ENCODE measurements around the gene PAPOLA. TPM values are rescaled to one million over a fixed set of nuclear protein-coding genes. Genes with fewer than 3 reads are reported as not detected.

The PAPOLA gene
- total and polyA plus RNA-seq, 4 donors, result 62.2 to 285 (median 96.2) TPM

- 64 to 74% methylated on average over 3 of the region's 3 CpGs for WGBS, 2 donors
- H3K9ac ChIP-seq (ENCODE audit: insufficient read depth in 1 of 2, low read length in 2 of 2), result no peak overlapping the region
- no peak overlapping the region for H3K4me3 ChIP-seq
- H3K27ac ChIP-seq (ENCODE audit: low read depth in 1 of 2, low read length in 1 of 2), result no peak overlapping the region
- ATAC-seq (ENCODE audit: insufficient read depth, low FRiP score) (no peak), DNase-seq (no peak)
- H3K4me1 ChIP-seq (ENCODE audit: control insufficient read depth in 5 of 5, insufficient read depth in 5 of 5, low read length in 5 of 5), result peaks cover 5 to 26% (median 7%) of the 10 kb centered on the region in 5 donors
- no peaks in the 10 kb centered on the region for H3K9me3 ChIP-seq (ENCODE audit: control insufficient read depth in 4 of 4, insufficient read depth in 3 of 4, low read length in 3 of 4)
- H3K27me3 ChIP-seq (ENCODE audit: control insufficient read depth in 3 of 3, insufficient read depth in 3 of 3, low read length in 2 of 3), result no peaks in the 10 kb centered on the region
- no peaks in the 10 kb centered on the region for H3K36me3 ChIP-seq (ENCODE audit: control insufficient read depth in 4 of 4, insufficient read depth in 4 of 4, low read length in 4 of 4)
- TF ChIP-seq CTCF (IDR thresholded peaks at IDR 0.05; ENCODE audit: control extremely low read depth, extremely low read depth), result no peak
These were observed 12.5 kb downstream of the PAPOLA start for GRCh38 chr14:96514694-96515093.

GRCh38 chr14:96515731-96516130 is 13.5 kb downstream of the PAPOLA start:
- no peaks in the 10 kb centered on the region for H3K27me3 ChIP-seq (ENCODE audit: control insufficient read depth in 3 of 3, insufficient read depth in 3 of 3, low read length in 2 of 3)
- 87 to 97% methylated on average over 1 of the region's 1 CpG for WGBS, 2 donors
- peaks cover 5 to 26% (median 7%) of the 10 kb centered on the region in 5 donors for H3K4me1 ChIP-seq (ENCODE audit: control insufficient read depth in 5 of 5, insufficient read depth in 5 of 5, low read length in 5 of 5)
- no peak overlapping the region for H3K9ac ChIP-seq (ENCODE audit: insufficient read depth in 1 of 2, low read length in 2 of 2)
- TF ChIP-seq CTCF (IDR thresholded peaks at IDR 0.05; ENCODE audit: control extremely low read depth, extremely low read depth), result no peak
- no peak overlapping the region for H3K27ac ChIP-seq (ENCODE audit: low read depth in 1 of 2, low read length in 1 of 2)
- no peak for ATAC-seq (ENCODE audit: insufficient read depth, low FRiP score)
- no peak overlapping the region for H3K4me3 ChIP-seq
- no peaks in the 10 kb centered on the region for H3K9me3 ChIP-seq (ENCODE audit: control insufficient read depth in 4 of 4, insufficient read depth in 3 of 4, low read length in 3 of 4)
- no peak for DNase-seq
- H3K36me3 ChIP-seq (ENCODE audit: control insufficient read depth in 4 of 4, insufficient read depth in 4 of 4, low read length in 4 of 4), result no peaks in the 10 kb centered on the region

GRCh38 chr14:96516351-96516750 is 14.2 kb downstream of the PAPOLA start:
- DNase-seq (no peak), ATAC-seq (ENCODE audit: insufficient read depth, low FRiP score) (no peak)
- Histone ChIP-seq H3K27me3 (ENCODE audit: control insufficient read depth in 3 of 3, insufficient read depth in 3 of 3, low read length in 2 of 3) (no peaks in the 10 kb centered on the region), H3K36me3 (ENCODE audit: control insufficient read depth in 4 of 4, insufficient read depth in 4 of 4, low read length in 4 of 4) (peaks cover 0 to under 1% (median 0%) of the 10 kb centered on the region in 4 donors), H3K9ac (ENCODE audit: insufficient read depth in 1 of 2, low read length in 2 of 2) (no peak overlapping the region), H3K27ac (ENCODE audit: low read depth in 1 of 2, low read length in 1 of 2) (no peak overlapping the region), H3K4me1 (ENCODE audit: control insufficient read depth in 5 of 5, insufficient read depth in 5 of 5, low read length in 5 of 5) (peaks cover 5 to 23% (median 6%) of the 10 kb centered on the region in 5 donors), H3K4me3 (no peak overlapping the region), H3K9me3 (ENCODE audit: control insufficient read depth in 4 of 4, insufficient read depth in 3 of 4, low read length in 3 of 4) (no peaks in the 10 kb centered on the region)
- WGBS, 2 donors, result 91 to 96% methylated on average over 1 of the region's 1 CpG
- TF ChIP-seq CTCF (IDR thresholded peaks at IDR 0.05; ENCODE audit: control extremely low read depth, extremely low read depth), result no peak

- WGBS, 2 donors, result 81 to 89% methylated on average over 4 of the region's 4 CpGs
- no peaks in the 10 kb centered on the region for H3K27me3 ChIP-seq (ENCODE audit: control insufficient read depth in 3 of 3, insufficient read depth in 3 of 3, low read length in 2 of 3)
- peaks cover 2 to 10% (median 5%) of the 10 kb centered on the region in 5 donors for H3K4me1 ChIP-seq (ENCODE audit: control insufficient read depth in 5 of 5, insufficient read depth in 5 of 5, low read length in 5 of 5)
- ATAC-seq (ENCODE audit: insufficient read depth, low FRiP score) (no peak), DNase-seq (peak in 1 of 3 donors; percentile 9)
- H3K9ac ChIP-seq (ENCODE audit: insufficient read depth in 1 of 2, low read length in 2 of 2), result no peak overlapping the region
- H3K4me3 ChIP-seq, result no peak overlapping the region
- no peak for TF ChIP-seq CTCF (IDR thresholded peaks at IDR 0.05; ENCODE audit: control extremely low read depth, extremely low read depth)
- no peak overlapping the region for H3K27ac ChIP-seq (ENCODE audit: low read depth in 1 of 2, low read length in 1 of 2)
- no peaks in the 10 kb centered on the region for H3K9me3 ChIP-seq (ENCODE audit: control insufficient read depth in 4 of 4, insufficient read depth in 3 of 4, low read length in 3 of 4)
- peaks cover 0 to 14% (median 4%) of the 10 kb centered on the region in 4 donors for H3K36me3 ChIP-seq (ENCODE audit: control insufficient read depth in 4 of 4, insufficient read depth in 4 of 4, low read length in 4 of 4)
These were observed 17.8 kb downstream of the PAPOLA start for GRCh38 chr14:96519970-96520369.
